ENCODE measurements around the gene ZNF76.

Gene ZNF76

DNA sequence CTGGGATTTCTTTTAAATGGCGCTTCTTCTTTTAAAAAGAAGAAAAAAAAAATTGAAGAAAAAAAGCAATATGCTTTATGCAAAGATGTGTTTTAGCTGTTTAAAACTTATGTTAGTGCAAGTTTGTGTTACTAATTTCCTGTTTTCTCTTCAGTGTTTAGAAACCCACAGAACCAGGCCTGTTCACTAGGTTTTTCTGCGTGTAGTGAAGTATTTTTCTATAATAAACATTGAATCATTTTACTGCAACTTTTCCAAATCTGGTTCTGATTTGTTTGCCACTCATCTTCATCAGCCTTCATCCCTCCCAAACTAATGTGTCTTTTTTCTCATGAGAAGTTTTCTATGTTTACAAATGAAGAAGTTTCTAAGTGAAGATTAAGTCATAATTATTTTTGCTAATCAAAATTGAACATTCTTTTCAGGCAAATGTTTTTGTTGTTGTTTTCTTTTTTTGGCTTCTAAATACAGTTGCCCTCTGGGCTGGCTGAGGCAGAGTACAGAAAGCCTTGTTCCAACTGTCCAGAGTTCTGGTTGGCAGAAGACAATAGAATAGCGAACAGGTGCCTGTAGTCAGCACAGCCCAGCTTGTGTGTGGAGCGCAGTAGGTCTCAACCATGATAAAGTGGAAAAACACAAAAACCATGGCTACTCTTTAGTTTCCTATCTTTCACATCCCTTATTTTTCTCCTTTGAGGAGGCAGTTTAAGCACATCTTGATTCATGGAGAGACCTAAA lies 14.5 kb downstream of the ZNF76 start:
- Histone ChIP-seq H3K79me1 (ENCODE audit: low read length) (no peaks in the 10 kb centered on the region), H3K4me1 (ENCODE audit: control insufficient read depth, low read depth, low read length) (no peaks in the 10 kb centered on the region), H2AK5ac (ENCODE audit: low read length) (no peak overlapping the region), H2BK5ac (ENCODE audit: low read length) (no peak overlapping the region), H3K4ac (ENCODE audit: low read depth, low read length) (no peak overlapping the region), H2BK15ac (replicated peaks; ENCODE audit: low read depth) (no peak overlapping the region), H3K4me2 (ENCODE audit: low read length) (no peak overlapping the region), H3K23ac (ENCODE audit: low read length) (no peak overlapping the region), H4K8ac (ENCODE audit: low read depth, low read length) (no peak overlapping the region), H3K27me3 (ENCODE audit: insufficient read depth, low read length, poor library complexity) (no peaks in the 10 kb centered on the region), H3K27ac (ENCODE audit: low read depth, low read length) (no peak overlapping the region), H4K5ac (ENCODE audit: low read length) (no peak overlapping the region), H3K9ac (ENCODE audit: low read length) (no peak overlapping the region), H3K56ac (ENCODE audit: low read length) (no peak overlapping the region), H2BK120ac (ENCODE audit: low read depth, low read length) (no peak overlapping the region), H3K18ac (ENCODE audit: low read length) (no peak overlapping the region), H3K4me3 (ENCODE audit: low read length) (no peak overlapping the region), H3K79me2 (ENCODE audit: control insufficient read depth, insufficient read depth, low read length) (no peaks in the 10 kb centered on the region), H3K36me3 (ENCODE audit: control insufficient read depth, insufficient read depth, low read length) (no peaks in the 10 kb centered on the region)
- no peak for DNase-seq
- no CpG with 5 or more reads among the region's 4 CpGs for WGBS (ENCODE audit: extremely low coverage, insufficient coverage, low lambda C conversion rate)

- Histone ChIP-seq H3K23ac (ENCODE audit: low read length) (no peak overlapping the region), H3K56ac (ENCODE audit: low read length) (no peak overlapping the region), H3K18ac (ENCODE audit: low read length) (no peak overlapping the region), H4K8ac (ENCODE audit: low read depth, low read length) (no peak overlapping the region), H2BK15ac (replicated peaks; ENCODE audit: low read depth) (no peak overlapping the region), H3K27me3 (ENCODE audit: insufficient read depth, low read length, poor library complexity) (no peaks in the 10 kb centered on the region), H3K4ac (ENCODE audit: low read depth, low read length) (no peak overlapping the region), H3K4me3 (ENCODE audit: low read length) (no peak overlapping the region), H3K4me1 (ENCODE audit: control insufficient read depth, low read depth, low read length) (no peaks in the 10 kb centered on the region), H4K5ac (ENCODE audit: low read length) (no peak overlapping the region), H2BK120ac (ENCODE audit: low read depth, low read length) (no peak overlapping the region), H3K36me3 (ENCODE audit: control insufficient read depth, insufficient read depth, low read length) (no peaks in the 10 kb centered on the region), H3K79me1 (ENCODE audit: low read length) (no peaks in the 10 kb centered on the region), H2BK5ac (ENCODE audit: low read length) (no peak overlapping the region), H3K79me2 (ENCODE audit: control insufficient read depth, insufficient read depth, low read length) (no peaks in the 10 kb centered on the region), H3K4me2 (ENCODE audit: low read length) (no peak overlapping the region), H2AK5ac (ENCODE audit: low read length) (no peak overlapping the region), H3K9ac (ENCODE audit: low read length) (no peak overlapping the region), H3K27ac (ENCODE audit: low read depth, low read length) (no peak overlapping the region)
- WGBS (ENCODE audit: extremely low coverage, insufficient coverage, low lambda C conversion rate) = no CpG with 5 or more reads among the region's 4 CpGs
- no peak for DNase-seq
These were observed 16.3 kb downstream of the ZNF76 start for GRCh38 chr6:35275744-35276260.

DNA sequence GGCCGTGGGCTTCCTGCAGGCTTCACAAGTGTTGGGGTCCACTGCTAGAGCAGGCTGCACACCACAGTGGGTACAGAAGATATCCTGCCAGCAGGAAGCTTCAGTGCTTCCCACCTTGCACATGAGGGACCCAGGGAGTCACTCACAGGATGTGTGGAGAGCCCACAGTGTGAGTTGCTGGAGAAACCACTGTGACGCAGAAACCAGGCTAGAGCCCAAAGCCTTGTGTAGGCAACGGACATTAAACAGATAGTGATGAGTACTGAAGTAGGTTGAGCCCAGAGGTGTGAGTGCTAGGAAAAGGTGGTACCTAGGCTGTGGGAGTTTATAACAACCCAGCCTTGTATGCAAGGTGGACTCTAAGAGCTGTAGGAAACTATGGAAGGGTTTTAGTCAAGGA lies 19.2 kb downstream of the ZNF76 start:
- Histone ChIP-seq H3K4me2 (ENCODE audit: low read length) (no peak overlapping the region), H4K5ac (ENCODE audit: low read length) (no peak overlapping the region), H3K36me3 (ENCODE audit: control insufficient read depth, insufficient read depth, low read length) (peaks cover 1% of the 10 kb centered on the region), H3K4me1 (ENCODE audit: control insufficient read depth, low read depth, low read length) (no peaks in the 10 kb centered on the region), H2BK120ac (ENCODE audit: low read depth, low read length) (no peak overlapping the region), H3K9ac (ENCODE audit: low read length) (no peak overlapping the region), H3K27ac (ENCODE audit: low read depth, low read length) (no peak overlapping the region), H3K56ac (ENCODE audit: low read length) (peak overlapping the region; percentile 25), H3K79me2 (ENCODE audit: control insufficient read depth, insufficient read depth, low read length) (no peaks in the 10 kb centered on the region), H3K79me1 (ENCODE audit: low read length) (no peaks in the 10 kb centered on the region), H3K18ac (ENCODE audit: low read length) (no peak overlapping the region), H3K23ac (ENCODE audit: low read length) (peak overlapping the region; percentile 45), H2BK15ac (replicated peaks; ENCODE audit: low read depth) (no peak overlapping the region), H3K4ac (ENCODE audit: low read depth, low read length) (no peak overlapping the region), H4K8ac (ENCODE audit: low read depth, low read length) (no peak overlapping the region), H2BK5ac (ENCODE audit: low read length) (no peak overlapping the region), H3K27me3 (ENCODE audit: insufficient read depth, low read length, poor library complexity) (no peaks in the 10 kb centered on the region), H3K4me3 (ENCODE audit: low read length) (no peak overlapping the region), H2AK5ac (ENCODE audit: low read length) (no peak overlapping the region)
- WGBS (ENCODE audit: extremely low coverage, insufficient coverage, low lambda C conversion rate) = no CpG with 5 or more reads among the region's 3 CpGs
- no peak for DNase-seq

GRCh38 chr6:35280903-35281302 lies 21.4 kb downstream of the ZNF76 start:
- Histone ChIP-seq H2BK5ac (ENCODE audit: low read length) (no peak overlapping the region), H3K9ac (ENCODE audit: low read length) (no peak overlapping the region), H3K27ac (ENCODE audit: low read depth, low read length) (no peak overlapping the region), H3K79me1 (ENCODE audit: low read length) (no peaks in the 10 kb centered on the region), H3K4me2 (ENCODE audit: low read length) (no peak overlapping the region), H2AK5ac (ENCODE audit: low read length) (no peak overlapping the region), H3K23ac (ENCODE audit: low read length) (no peak overlapping the region), H3K36me3 (ENCODE audit: control insufficient read depth, insufficient read depth, low read length) (peaks cover 1% of the 10 kb centered on the region), H3K4ac (ENCODE audit: low read depth, low read length) (no peak overlapping the region), H3K18ac (ENCODE audit: low read length) (no peak overlapping the region), H2BK15ac (replicated peaks; ENCODE audit: low read depth) (no peak overlapping the region), H3K4me1 (ENCODE audit: control insufficient read depth, low read depth, low read length) (no peaks in the 10 kb centered on the region), H4K8ac (ENCODE audit: low read depth, low read length) (no peak overlapping the region), H3K27me3 (ENCODE audit: insufficient read depth, low read length, poor library complexity) (no peaks in the 10 kb centered on the region), H2BK120ac (ENCODE audit: low read depth, low read length) (no peak overlapping the region), H3K56ac (ENCODE audit: low read length) (no peak overlapping the region), H4K5ac (ENCODE audit: low read length) (no peak overlapping the region), H3K79me2 (ENCODE audit: control insufficient read depth, insufficient read depth, low read length) (no peaks in the 10 kb centered on the region), H3K4me3 (ENCODE audit: low read length) (no peak overlapping the region)
- whole genome bisulfite sequencing (ENCODE audit: extremely low coverage, insufficient coverage, low lambda C conversion rate) = no CpG with 5 or more reads among the region's 4 CpGs
- DNase-seq = no peak

DNA sequence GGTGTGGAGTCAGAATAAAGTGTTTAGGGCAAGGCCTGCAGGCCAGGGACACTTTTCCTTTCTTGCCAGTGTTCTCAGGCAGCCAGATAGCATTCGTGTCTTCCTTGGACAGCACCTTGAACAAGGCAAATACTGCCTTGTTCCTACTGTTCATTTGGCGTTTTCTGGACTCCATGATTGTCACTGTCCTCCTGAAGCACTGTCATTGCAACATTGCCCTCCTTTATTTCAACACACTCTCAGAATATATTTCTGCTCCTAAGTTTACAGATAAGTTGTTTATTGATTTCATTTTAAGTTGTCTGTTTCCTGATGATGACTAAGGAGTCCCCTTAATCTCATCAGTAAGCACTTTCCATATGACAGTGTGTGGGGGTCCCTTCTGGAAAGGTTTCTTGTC lies 22.9 kb downstream of the ZNF76 start:
- no peak overlapping the region for H2BK120ac ChIP-seq (ENCODE audit: low read depth, low read length)
- no peak overlapping the region for H2BK15ac ChIP-seq (replicated peaks; ENCODE audit: low read depth)
- H3K9ac ChIP-seq (ENCODE audit: low read length) = no peak overlapping the region
- no CpG with 5 or more reads among the region's 2 CpGs for WGBS (ENCODE audit: extremely low coverage, insufficient coverage, low lambda C conversion rate)
- DNase-seq = no peak
- no peaks in the 10 kb centered on the region for H3K79me1 ChIP-seq (ENCODE audit: low read length)
- H3K4me2 ChIP-seq (ENCODE audit: low read length) = no peak overlapping the region
- no peak overlapping the region for H3K4me3 ChIP-seq (ENCODE audit: low read length)
- H2BK5ac ChIP-seq (ENCODE audit: low read length) = no peak overlapping the region
- H4K8ac ChIP-seq (ENCODE audit: low read depth, low read length) = no peak overlapping the region
- no peaks in the 10 kb centered on the region for H3K79me2 ChIP-seq (ENCODE audit: control insufficient read depth, insufficient read depth, low read length)
- H3K27ac ChIP-seq (ENCODE audit: low read depth, low read length) = no peak overlapping the region
- no peaks in the 10 kb centered on the region for H3K4me1 ChIP-seq (ENCODE audit: control insufficient read depth, low read depth, low read length)
- H3K4ac ChIP-seq (ENCODE audit: low read depth, low read length) = no peak overlapping the region
- H3K27me3 ChIP-seq (ENCODE audit: insufficient read depth, low read length, poor library complexity) = no peaks in the 10 kb centered on the region
- no peak overlapping the region for H3K18ac ChIP-seq (ENCODE audit: low read length)
- no peak overlapping the region for H3K23ac ChIP-seq (ENCODE audit: low read length)
- no peak overlapping the region for H2AK5ac ChIP-seq (ENCODE audit: low read length)
- peaks cover 4% of the 10 kb centered on the region for H3K36me3 ChIP-seq (ENCODE audit: control insufficient read depth, insufficient read depth, low read length)
- H3K56ac ChIP-seq (ENCODE audit: low read length) = no peak overlapping the region
- no peak overlapping the region for H4K5ac ChIP-seq (ENCODE audit: low read length)

GRCh38 chr6:35283361-35283760 lies 23.8 kb downstream of the ZNF76 start:
- H2BK120ac ChIP-seq (ENCODE audit: low read depth, low read length) = no peak overlapping the region
- H2BK5ac ChIP-seq (ENCODE audit: low read length) = no peak overlapping the region
- H3K36me3 ChIP-seq (ENCODE audit: control insufficient read depth, insufficient read depth, low read length) = peaks cover 4% of the 10 kb centered on the region
- H3K18ac ChIP-seq (ENCODE audit: low read length) = no peak overlapping the region
- no peak overlapping the region for H3K4me3 ChIP-seq (ENCODE audit: low read length)
- no peak overlapping the region for H3K23ac ChIP-seq (ENCODE audit: low read length)
- no peak overlapping the region for H3K56ac ChIP-seq (ENCODE audit: low read length)
- no peak overlapping the region for H4K8ac ChIP-seq (ENCODE audit: low read depth, low read length)
- H3K4me2 ChIP-seq (ENCODE audit: low read length) = no peak overlapping the region
- H2AK5ac ChIP-seq (ENCODE audit: low read length) = no peak overlapping the region
- DNase-seq = no peak
- H3K79me1 ChIP-seq (ENCODE audit: low read length) = no peaks in the 10 kb centered on the region
- H3K79me2 ChIP-seq (ENCODE audit: control insufficient read depth, insufficient read depth, low read length) = no peaks in the 10 kb centered on the region
- H3K27me3 ChIP-seq (ENCODE audit: insufficient read depth, low read length, poor library complexity) = no peaks in the 10 kb centered on the region
- H2BK15ac ChIP-seq (replicated peaks; ENCODE audit: low read depth) = no peak overlapping the region
- no peak overlapping the region for H3K27ac ChIP-seq (ENCODE audit: low read depth, low read length)
- no CpG with 5 or more reads among the region's 2 CpGs for WGBS (ENCODE audit: extremely low coverage, insufficient coverage, low lambda C conversion rate)
- H3K4ac ChIP-seq (ENCODE audit: low read depth, low read length) = no peak overlapping the region
- H4K5ac ChIP-seq (ENCODE audit: low read length) = no peak overlapping the region
- no peak overlapping the region for H3K9ac ChIP-seq (ENCODE audit: low read length)
- H3K4me1 ChIP-seq (ENCODE audit: control insufficient read depth, low read depth, low read length) = no peaks in the 10 kb centered on the region
